PC-9 (cell line): ENCODE measurements around the gene SHANK1.

ENCODE experiments used
- CTCF ChIP-seq: fragments of 200-600 bp; sonication (generic); conservative IDR thresholded peaks from 2 replicates; pipeline ENCODE4 v1.6.1; 2017; ENCODE audit warnings: mixed run types, antibody characterized with exemption, mild to moderate bottlenecking, moderate library complexity
- EZH2 ChIP-seq: fragments of 200-600 bp; sonication (generic); IDR thresholded peaks from 2 replicates; pipeline ENCODE4 v1.8.0; 2017; ENCODE audit warnings: antibody characterized with exemption, low read depth

- TF ChIP-seq CTCF (no peak), EZH2 (no peak)
These were observed 93.6 kb downstream of the SHANK1 start for GRCh38 chr19:50626011-50626410.
